Keratinocyte (primary cell): ENCODE data around the gene NCKIPSD. TPM values are rescaled to one million over a fixed set of nuclear protein-coding genes. Genes with fewer than 3 reads are reported as not detected.

Experiments
- DNase-seq: peaks from one replicate; pipeline ENCODE4 v3.0.0-alpha.2; 2011; ENCODE audit warnings: low read depth, missing footprints, low spot score
- FAIRE-seq: peaks from 2 replicates; lab custom pipeline; 2011; peaks lifted over from hg19 to GRCh38; lab: Jason Lieb, UNC
- H2AFZ ChIP-seq: 2 replicates; pipeline ENCODE4 v1.6.0; 2012; ENCODE audit warnings: low read length, control low read depth, inconsistent platforms; ENCODE audit not compliant: control insufficient read depth
- H3K27ac ChIP-seq: 2 replicates; pipeline ENCODE4 v1.5.1; 2011; ENCODE audit warnings: low read length; ENCODE audit not compliant: control insufficient read depth, insufficient read depth
- H3K27me3 ChIP-seq: 3 replicates; pipeline ENCODE4 v1.6.0; 2011; ENCODE audit warnings: low read length; ENCODE audit not compliant: control insufficient read depth, insufficient read depth; ENCODE audit errors: extremely low read depth
- H3K36me3 ChIP-seq, 2 experiments: 2 replicates in 1 of 2; 3 replicates in 1 of 2; pipeline ENCODE4 v1.5.1; 2011; ENCODE audit warnings: low read length in 2 of 2, mild to moderate bottlenecking in 1 of 2; ENCODE audit not compliant: control insufficient read depth in 2 of 2, insufficient read depth in 2 of 2; ENCODE audit errors: extremely low read depth in 1 of 2
- H3K4me1 ChIP-seq: 3 replicates; pipeline ENCODE4 v1.5.1; 2011; ENCODE audit warnings: low read length; ENCODE audit not compliant: control insufficient read depth, insufficient read depth; ENCODE audit errors: extremely low read depth
- H3K4me2 ChIP-seq: 3 replicates; pipeline ENCODE4 v1.6.0; 2011; ENCODE audit warnings: low read depth, low read length; ENCODE audit not compliant: control insufficient read depth, insufficient read depth; ENCODE audit errors: extremely low read depth
- H3K4me3 ChIP-seq, 3 experiments: fragments of 200-600 bp in 1 of 3; sonication (generic) in 1 of 3; 2 replicates in 2 of 3; 3 replicates in 1 of 3; pipeline ENCODE4 v1.5.1; 2011 to 2016; ENCODE audit warnings: low read length in 3 of 3, mild to moderate bottlenecking in 3 of 3, control low read depth in 2 of 3, inconsistent platforms in 1 of 3, low read depth in 1 of 3, mixed read lengths in 1 of 3, mixed run types in 1 of 3, moderate library complexity in 1 of 3; ENCODE audit not compliant: control insufficient read depth in 2 of 3, insufficient read depth in 2 of 3; ENCODE audit errors: extremely low read depth in 1 of 3
- H3K79me2 ChIP-seq: 2 replicates; pipeline ENCODE4 v1.6.0; 2012; ENCODE audit warnings: low read length; ENCODE audit not compliant: control insufficient read depth, insufficient read depth
- H3K9ac ChIP-seq: 3 replicates; pipeline ENCODE4 v1.6.0; 2011; ENCODE audit warnings: low read length; ENCODE audit not compliant: control insufficient read depth, insufficient read depth; ENCODE audit errors: extremely low read depth
- H3K9me1 ChIP-seq: 3 replicates; pipeline ENCODE4 v1.6.0; 2011; ENCODE audit warnings: low read length; ENCODE audit not compliant: control insufficient read depth, insufficient read depth; ENCODE audit errors: extremely low read depth
- H3K9me3 ChIP-seq: 2 replicates; pipeline ENCODE4 v1.5.1; 2012; ENCODE audit warnings: low read depth, low read length; ENCODE audit not compliant: control insufficient read depth
- H4K20me1 ChIP-seq: 3 replicates; pipeline ENCODE4 v1.6.0; 2011; ENCODE audit warnings: low read length; ENCODE audit not compliant: control insufficient read depth, insufficient read depth; ENCODE audit errors: extremely low read depth
- CTCF ChIP-seq, 3 experiments: IDR thresholded peaks in 1 of 3; conservative IDR thresholded peaks in 1 of 3; optimal IDR thresholded peaks in 1 of 3; 2 replicates in 2 of 3; 3 replicates in 1 of 3; pipeline versions ENCODE3 to v1.5.1; 2011; ENCODE audit warnings: low read length in 3 of 3, mild to moderate bottlenecking in 3 of 3, moderate library complexity in 2 of 3, control low read depth in 1 of 3, inconsistent platforms in 1 of 3; ENCODE audit not compliant: insufficient read depth in 2 of 3; ENCODE audit errors: extremely low read depth in 1 of 3
- EZH2 ChIP-seq: IDR thresholded peaks from one replicate; pipeline ENCODE4 v1.6.1; 2012; ENCODE audit warnings: inconsistent platforms, mild to moderate bottlenecking, low read length, moderate library complexity
- dilution Hi-C: fragments of 300-500 bp; cut with MboI; formaldehyde crosslinking; loops from one replicate; pipeline ENCODE4 v1.7.0; 2020; ENCODE audit warnings: low sequenced_read_pairs; ENCODE audit not compliant: extremely low pct_ligation_motif_present
- polyA plus RNA-seq, 5 experiments: library from polyadenylated mRNA; depleted of rRNA in 3 of 5; stranded (reverse) in 3 of 5; stranded (forward) in 1 of 5; unstranded in 1 of 5; fragments of >200 nt; gene quantifications; 1 replicate in 1 of 5; 2 replicates in 3 of 5; 3 replicates in 1 of 5; pipeline versions ENCODE4 v1.2.1 to v1.2.3, GENCODE V29; 2011 to 2012; ENCODE audit warnings: missing spikeins in 2 of 5, low read depth in 1 of 5, low replicate concordance in 1 of 5

The NCKIPSD gene
- polyA plus RNA-seq, 1 donor (not counting 4 experiments of a cell fraction or from before 2014, with no cell fraction given): 9.8 TPM

GRCh38 chr3:48698891-48699290, 13.2 kb upstream of the NCKIPSD start:
- no peak for DNase-seq
- Histone ChIP-seq H4K20me1 (peaks cover 43% of the 10 kb centered on the region), H3K79me2 (peaks cover 87% of the 10 kb centered on the region)

GRCh38 chr3:48697952-48698351, 12.2 kb upstream of the NCKIPSD start:
- H3K27ac ChIP-seq: no peak overlapping the region
- no peak overlapping the region for H3K4me3 ChIP-seq
- TF ChIP-seq CTCF (optimal IDR thresholded peaks at IDR 0.05 in 1 of 3, IDR thresholded peaks at IDR 0.05 in 1 of 3, conservative IDR thresholded peaks at IDR 0.05 in 1 of 3; ENCODE audit: extremely low read depth in 1 of 3, insufficient read depth in 2 of 3, low read length in 3 of 3) (no peak), EZH2 (no peak)
- H3K79me2 ChIP-seq: peaks cover 87% of the 10 kb centered on the region
- H3K9ac ChIP-seq: no peak overlapping the region
- no peaks in the 10 kb centered on the region for H3K27me3 ChIP-seq
- no peak overlapping the region for H3K4me2 ChIP-seq
- peaks cover 5% of the 10 kb centered on the region for H3K9me1 ChIP-seq
- H3K36me3 ChIP-seq: peaks cover 24 to 32% of the 10 kb centered on the region in 2 experiments
- H4K20me1 ChIP-seq: peaks cover 47% of the 10 kb centered on the region
- peaks cover 22% of the 10 kb centered on the region for H3K4me1 ChIP-seq
- dilution Hi-C loops: no loop called here
- FAIRE-seq (no peak), DNase-seq (no peak)
- H3K9me3 ChIP-seq: no peaks in the 10 kb centered on the region
- no peak overlapping the region for H2AFZ ChIP-seq

More at GRCh38 chr3:48698891-48699290, 13.2 kb upstream of the NCKIPSD start:
- Histone ChIP-seq H3K27ac (no peak overlapping the region), H2AFZ (no peak overlapping the region), H3K9me1 (peaks cover 5% of the 10 kb centered on the region), H3K36me3 (peaks cover 14 to 27% of the 10 kb centered on the region in 2 experiments), H3K9ac (no peak overlapping the region), H3K9me3 (no peaks in the 10 kb centered on the region), H3K4me2 (no peak overlapping the region), H3K4me1 (peaks cover 21% of the 10 kb centered on the region), H3K27me3 (no peaks in the 10 kb centered on the region), H3K4me3 (no peak overlapping the region)
- FAIRE-seq: no peak
- dilution Hi-C loops: no loop called here
- TF ChIP-seq EZH2 (no peak), CTCF (optimal IDR thresholded peaks at IDR 0.05 in 1 of 3, IDR thresholded peaks at IDR 0.05 in 1 of 3, conservative IDR thresholded peaks at IDR 0.05 in 1 of 3; ENCODE audit: extremely low read depth in 1 of 3, insufficient read depth in 2 of 3, low read length in 3 of 3) (no peak)
